ENCODE data around the gene UNC79.

The UNC79 gene

DNA sequence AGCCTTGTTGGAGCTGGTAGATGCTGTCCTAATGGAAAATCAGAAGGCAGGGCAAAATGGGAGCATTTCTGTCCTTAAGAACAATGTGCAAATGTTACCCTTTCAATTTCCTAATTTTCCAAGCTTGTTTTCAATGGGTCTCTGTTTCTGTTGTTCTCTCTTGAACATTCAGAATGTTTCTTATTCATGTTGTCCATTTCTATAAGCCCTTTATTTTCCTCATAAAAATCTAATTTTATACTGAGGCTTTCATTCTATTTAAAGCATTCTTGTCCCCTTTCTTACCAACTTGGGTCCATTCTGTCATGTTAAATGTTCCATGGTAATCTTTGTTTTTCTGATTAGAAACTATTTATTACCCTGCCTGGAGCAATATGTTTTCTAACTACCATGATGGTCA, 232.6 kb downstream of the UNC79 start:
- no peak for DNase-seq (ENCODE audit: low read depth)

DNA sequence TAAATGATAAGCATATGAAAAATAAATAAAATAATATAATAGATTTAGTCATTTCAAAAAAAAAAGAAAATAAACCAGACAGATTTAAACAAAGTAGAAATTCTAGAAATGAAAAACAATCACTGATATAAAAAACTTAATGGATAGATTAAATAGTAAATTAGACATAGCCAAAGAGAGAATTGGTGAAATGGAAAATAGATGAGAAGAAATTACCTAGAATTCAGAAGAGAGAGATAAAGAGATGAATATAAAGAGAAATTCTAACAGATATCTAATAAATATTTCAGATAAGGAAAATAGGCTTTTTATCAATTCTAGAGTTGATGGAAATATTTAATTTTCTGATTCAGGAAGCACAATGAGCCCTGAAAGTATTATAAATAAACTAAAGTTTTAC, 234.4 kb downstream of the UNC79 start:
- DNase-seq (ENCODE audit: low read depth), result no peak

DNA sequence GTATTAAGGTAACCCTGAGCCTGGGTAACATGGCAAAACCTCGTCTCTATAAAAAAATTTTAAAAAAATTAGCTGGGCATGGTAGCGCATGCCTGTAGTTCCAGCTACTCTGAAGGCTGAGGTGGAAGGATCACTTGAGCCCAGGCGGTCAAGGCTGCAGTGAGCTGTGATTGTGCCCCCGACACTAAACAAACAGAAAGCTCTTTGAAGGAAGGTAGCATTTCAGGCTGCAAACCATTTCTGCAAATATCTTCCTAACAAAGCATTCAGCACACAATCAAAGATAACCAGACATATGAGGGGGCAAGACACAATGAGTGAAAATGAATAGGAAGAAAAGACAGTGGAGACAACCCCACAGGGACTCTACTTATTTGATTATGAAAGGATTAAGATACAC, 238.9 kb downstream of the UNC79 start:
- DNase-seq (ENCODE audit: low read depth), result no peak

DNA sequence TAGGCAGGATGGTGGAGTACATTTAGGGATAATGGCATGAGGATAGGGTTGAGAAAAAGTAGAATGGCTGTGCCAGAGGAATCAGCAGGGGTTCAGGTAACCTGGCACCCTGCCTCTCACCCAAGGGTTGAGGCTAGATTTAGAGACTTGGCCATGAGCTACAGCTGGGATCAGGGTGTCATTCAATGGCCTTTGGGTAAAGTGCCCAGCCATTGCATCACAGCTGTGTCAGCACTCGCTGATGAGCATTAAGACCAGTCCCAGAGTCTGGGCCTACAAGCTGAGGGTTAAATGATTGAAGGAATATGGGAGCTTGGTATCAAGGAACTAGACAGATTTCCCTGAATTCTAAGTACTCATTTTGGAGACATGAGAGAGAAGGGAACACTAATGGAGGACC, 243.6 kb downstream of the UNC79 start:
- no peak for DNase-seq (ENCODE audit: low read depth)

DNA sequence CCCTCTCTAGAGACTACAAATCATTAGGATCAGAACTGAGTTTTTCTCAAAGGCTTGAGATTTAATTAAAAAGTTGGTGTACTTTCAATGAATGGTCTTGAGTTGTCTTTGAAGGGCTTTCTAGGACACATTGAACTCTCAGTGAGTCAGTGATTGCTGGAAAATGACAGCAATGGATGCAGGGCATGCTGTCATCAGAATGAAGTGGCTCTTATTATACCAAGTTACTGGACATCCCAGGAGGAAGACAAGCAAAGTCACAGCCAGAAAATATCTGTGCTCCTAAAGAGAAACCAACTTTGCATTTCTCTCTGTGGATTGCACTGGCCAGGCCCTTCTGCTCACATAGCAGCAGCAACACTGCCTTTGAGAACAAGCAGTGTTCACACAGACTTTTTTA, 244.9 kb downstream of the UNC79 start:
- DNase-seq (ENCODE audit: low read depth), result no peak

DNA sequence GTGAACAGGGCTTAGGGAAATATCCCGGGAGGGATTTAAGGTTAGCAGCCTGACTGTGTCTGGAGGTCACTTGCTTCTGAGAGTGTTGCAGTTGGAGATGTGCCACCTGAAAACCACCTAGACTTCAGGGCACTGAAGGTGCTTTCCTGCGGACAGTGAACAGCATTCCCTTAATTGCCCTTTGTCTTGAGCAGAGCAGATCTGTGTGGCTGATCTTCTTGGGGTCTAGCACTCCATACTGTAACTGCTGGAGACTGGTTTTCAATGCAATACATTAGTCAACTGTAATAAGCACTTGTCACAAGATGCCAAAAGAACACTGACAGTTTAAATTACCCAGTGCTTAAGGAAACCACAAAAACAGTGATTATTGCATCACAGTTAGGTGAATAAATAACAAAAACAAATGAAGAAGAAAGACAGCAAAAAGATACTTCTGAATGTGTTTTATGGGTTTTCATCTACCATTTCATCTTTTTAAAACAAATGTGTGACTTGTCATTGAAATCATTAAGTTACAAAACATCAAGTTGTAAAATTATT, 245.7 kb downstream of the UNC79 start:
- no peak for DNase-seq (ENCODE audit: low read depth)

DNA sequence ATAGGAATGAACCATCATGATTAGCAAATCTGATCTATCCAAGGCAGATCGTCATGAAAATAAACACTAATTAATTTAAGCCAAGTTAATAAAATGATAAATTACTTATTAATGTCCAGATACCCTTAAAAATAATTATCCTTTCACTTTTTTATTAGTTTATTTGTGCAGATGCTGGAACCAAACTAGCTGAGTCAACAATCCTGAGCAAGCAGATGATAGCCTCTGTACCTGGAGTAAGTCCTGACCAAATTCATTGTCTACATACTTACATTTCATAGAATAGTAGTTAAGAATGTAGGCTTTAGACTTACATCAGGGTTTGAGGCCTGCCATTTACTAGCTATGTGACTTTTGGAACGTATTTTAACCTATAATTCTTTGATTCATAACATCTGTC, 251.7 kb downstream of the UNC79 start:
- DNase-seq (ENCODE audit: low read depth), result no peak

DNA sequence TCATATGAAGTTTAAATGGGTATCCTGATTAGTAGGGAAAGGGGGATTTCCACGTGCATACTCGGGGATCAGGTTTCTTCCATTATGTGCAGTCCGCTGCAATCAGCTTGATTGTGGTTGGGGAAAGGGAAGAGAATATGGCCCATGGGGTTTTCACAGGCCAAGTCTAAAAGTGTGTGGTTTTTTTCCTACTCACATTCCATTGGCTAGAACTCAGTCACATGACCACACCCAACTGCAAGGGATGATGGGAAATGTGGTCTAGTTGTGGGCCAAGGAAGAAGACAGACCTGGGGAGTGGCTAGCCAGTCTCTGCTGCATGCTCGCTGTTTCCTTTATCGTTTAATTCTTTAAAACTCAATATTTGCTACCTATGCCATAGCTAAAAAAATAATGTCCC, 252.5 kb downstream of the UNC79 start:
- DNase-seq (ENCODE audit: low read depth), result no peak

DNA sequence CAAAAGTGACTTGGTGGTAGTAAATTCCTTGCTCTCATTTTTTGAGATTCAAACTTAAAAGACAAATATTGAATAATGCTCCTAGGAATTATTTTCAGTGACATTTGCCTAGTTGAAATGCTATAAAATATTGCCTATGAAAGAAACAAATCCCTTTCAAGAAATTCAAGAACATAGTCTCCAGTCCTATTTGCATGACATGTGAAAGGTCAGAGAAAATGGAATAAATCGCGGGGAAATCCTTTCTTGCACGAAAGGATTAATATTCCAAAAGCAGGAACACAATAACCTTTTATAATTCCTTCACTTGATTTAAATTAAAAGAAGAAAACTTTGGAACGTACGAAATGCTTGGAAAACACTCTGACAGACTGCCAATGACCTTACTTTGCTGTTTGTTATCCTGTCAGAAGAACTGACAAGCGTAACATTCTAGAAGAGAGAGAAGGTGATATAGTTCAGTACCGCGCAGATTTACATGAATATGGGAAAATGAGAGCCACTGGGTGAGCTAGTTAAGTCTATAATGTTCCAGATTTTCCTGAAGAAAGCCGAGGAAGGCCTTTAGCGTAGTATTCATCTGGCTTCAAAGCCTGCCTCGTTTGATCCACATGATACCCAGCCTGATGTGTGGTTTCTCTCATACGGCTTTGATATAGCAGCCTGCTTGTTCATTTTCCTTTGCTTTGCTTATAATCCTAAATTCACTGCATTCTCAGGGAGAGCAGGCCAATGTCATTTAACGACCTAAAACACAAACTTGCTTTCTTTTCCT, 254.6 kb downstream of the UNC79 start:
- DNase-seq (ENCODE audit: low read depth), result no peak

DNA sequence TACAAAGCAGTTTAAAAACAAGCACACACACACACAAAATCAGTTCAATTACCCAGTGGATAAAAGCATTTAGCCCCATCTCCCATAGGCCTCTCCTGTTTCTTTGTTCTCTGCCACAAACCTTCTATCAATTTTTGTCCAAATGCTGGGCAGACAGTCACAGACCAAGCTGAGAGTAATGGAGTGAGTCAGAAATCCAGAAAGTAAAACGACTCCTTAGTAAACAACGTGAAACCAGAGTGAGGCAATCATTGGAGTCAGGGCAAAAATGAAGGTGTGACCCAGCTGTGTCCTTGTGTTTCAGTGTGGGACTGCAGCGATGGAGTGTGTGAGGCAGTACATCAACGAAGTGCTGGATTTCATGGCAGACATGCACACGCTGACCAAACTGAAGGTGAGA, 255.5 kb downstream of the UNC79 start:
- no peak for DNase-seq (ENCODE audit: low read depth)

DNA sequence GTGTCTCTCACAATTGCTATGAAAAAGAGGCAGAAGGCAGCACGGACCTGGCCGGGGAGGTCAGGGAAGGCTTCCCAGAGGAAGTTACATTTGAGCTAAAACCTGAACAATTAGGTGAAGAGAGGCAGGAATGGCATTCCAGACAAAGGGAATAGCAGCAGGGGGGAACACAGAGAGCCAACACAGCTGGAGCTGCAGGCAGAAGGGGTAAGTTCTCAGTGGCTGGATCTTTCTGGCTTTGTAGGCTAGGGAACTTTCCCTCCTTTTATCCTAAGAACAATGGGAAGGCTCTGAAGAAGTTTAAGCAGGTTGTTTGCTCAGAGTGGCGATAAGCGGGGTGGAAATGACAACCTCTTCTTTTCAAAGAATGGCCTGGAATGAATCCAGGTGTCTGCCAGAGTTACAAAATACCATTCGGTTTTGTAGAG, 257.5 kb downstream of the UNC79 start:
- no peak for DNase-seq (ENCODE audit: low read depth)

DNA sequence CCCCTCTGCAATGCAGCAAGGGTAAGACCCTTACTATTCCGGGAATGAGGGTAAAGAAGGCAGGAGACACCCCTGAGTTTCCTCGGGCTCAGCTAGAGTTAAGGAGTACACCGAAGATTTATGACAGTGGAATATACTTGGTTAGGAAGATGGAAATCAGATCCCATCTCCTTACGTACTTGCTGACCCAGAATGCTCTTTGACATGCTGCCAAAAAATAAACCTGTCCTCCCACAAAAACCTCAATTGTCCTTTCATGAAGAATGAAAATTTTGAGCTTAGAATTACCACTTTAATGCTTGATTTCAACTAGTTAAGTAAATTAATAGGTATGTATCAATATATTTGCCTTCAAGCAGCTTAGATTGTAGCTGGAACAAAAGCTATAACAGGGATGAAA, 258.1 kb downstream of the UNC79 start:
- DNase-seq (ENCODE audit: low read depth), result no peak

DNA sequence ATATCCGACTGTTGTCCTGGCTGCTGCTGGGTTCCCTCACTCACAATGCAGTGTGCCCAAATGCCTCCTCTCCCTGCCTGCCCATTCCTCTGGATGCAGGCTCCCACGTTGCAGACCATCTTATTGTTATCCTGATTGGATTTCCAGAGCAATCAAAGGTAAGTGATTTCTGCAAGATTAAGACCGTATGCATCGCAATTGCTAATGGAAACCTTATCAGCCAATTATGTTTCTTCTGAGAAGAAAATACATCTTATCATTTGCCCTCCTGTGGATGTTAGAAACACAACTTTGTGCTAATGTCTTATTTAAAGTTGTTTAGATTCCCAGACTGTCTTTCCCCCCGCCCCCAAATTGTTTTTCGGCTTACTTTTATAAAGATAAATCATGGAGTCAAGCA, 259.4 kb downstream of the UNC79 start:
- no peak for DNase-seq (ENCODE audit: low read depth)

DNA sequence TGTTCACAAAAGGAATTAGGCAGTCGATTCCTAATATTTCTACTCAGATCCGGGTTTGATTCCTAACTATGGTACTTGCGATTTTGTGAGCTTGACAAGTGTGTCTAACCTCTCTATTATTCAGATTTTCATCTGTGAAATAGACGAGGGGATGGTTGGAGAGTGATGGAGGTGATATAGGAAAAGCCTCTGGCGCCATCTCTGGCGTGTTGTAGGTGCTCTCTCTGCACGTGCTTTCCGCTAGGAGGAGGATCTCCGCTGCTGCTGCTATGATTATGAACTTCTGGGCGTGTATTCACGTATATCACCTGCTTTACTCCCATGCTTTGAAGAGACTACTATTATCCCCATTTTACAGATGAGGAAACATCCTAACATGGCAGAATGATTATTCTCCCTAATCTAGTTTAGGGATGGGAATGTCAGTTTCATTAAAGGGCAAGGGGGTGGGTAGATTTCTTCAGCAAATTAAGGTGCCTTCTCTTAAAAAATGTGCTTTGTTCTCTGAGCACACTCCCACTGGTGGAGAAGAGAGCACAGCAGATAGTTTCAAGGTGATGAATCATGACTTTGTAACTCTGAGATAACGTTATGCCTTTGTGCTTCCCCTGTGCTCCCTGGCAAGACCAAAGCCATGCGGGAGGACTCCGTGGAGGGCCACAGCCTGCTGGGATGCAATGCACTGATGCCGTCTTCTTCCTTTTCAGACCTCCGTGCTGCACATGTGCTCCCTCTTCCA, 260.5 kb downstream of the UNC79 start:
- no peak for DNase-seq (ENCODE audit: low read depth)

DNA sequence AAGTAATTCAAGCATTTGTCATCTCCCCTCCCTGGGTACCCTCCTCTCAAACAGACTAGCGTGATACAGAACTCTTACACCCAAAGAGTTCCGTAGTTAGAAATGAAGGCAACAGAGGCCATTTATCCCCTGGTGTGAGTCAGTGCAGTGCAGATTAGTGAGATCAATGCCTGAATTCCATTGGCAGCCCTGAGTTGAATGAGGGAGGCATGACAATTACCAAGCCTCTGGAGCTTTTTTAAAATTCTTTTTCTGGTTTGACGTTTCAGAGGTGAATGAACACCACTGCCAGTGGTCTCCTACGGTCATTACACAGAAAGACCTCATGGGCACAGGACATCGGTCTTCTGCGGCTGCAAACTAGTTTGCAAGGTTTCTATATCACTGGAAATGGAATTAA, 263.2 kb downstream of the UNC79 start:
- DNase-seq (ENCODE audit: low read depth), result no peak

DNA sequence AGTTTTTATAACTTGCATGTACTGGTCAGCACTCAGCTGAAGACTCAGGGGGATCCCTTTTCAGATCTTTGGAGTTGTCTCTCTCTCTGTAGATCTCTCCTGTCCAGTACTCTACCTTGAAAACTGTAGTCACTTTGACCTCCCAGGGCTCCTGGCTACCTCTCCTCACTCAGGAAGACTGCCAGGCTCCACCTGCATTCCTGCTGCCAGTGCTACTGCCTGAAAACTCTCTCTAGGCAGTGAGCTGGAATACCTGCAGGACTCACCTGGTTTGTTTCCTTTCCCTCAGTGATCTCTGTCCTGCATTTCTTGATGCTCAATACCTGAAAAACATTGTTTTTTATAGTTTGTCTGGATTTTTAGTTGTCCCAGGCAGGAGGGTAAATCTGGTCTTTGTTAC, 270.2 kb downstream of the UNC79 start:
- no peak for DNase-seq (ENCODE audit: low read depth)

DNA sequence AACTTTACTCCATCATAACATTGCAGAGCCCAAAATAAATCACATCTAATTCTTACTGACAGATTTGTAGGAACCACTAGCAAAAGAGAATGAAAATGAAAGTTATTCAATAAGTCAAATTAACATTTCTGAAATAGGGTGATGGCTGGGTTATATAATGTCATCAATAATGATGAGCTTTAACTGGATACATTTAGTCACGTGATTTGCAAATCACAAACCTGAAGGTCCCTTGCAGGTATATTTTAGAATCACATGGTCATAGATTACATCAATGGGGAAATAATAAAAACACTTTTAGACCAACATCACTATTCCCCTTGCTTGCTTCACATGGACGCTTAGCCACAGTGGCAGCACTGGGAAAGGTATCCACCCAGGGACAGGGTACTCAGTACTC, 270.8 kb downstream of the UNC79 start:
- no peak for DNase-seq (ENCODE audit: low read depth)

DNA sequence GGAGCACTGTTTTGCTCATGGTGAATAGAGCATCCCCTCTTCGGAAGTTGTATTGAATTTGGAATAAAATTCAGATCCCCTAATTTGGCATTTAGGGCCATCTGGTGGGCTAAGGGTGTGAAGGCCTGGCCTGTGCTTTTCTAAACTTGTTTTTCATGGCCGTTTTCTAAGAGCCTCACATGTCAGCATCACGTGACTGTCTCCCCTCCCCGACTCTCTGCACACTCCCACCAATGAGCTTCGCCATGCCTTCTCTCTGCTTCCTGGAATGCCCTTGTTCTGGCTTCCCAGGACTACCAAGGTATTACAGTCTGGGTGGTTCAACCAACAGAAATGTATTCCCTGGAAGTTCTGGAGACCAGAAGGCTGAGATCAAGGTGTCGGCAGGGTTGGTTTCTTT, 272.2 kb downstream of the UNC79 start:
- DNase-seq (ENCODE audit: low read depth), result no peak

DNA sequence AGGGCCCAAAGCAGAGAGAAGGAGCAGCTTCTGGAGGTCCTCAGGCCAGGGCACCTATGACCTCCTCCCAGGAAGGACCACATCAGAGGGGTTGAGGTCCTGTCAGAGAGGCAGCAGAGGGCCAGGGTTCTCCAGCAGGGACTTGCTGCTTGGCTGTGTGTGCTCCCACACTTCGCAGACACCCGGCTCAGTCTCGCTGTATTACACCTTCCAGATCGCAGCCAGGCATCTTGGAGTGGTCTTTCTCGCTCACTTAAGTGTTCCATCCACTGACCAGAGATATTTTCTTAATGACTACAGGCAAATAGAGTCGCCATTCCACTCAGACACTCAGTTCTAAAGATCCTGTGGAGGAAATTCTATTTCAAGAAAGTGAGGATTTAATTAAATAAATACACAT, 273.2 kb downstream of the UNC79 start:
- no peak for DNase-seq (ENCODE audit: low read depth)

DNA sequence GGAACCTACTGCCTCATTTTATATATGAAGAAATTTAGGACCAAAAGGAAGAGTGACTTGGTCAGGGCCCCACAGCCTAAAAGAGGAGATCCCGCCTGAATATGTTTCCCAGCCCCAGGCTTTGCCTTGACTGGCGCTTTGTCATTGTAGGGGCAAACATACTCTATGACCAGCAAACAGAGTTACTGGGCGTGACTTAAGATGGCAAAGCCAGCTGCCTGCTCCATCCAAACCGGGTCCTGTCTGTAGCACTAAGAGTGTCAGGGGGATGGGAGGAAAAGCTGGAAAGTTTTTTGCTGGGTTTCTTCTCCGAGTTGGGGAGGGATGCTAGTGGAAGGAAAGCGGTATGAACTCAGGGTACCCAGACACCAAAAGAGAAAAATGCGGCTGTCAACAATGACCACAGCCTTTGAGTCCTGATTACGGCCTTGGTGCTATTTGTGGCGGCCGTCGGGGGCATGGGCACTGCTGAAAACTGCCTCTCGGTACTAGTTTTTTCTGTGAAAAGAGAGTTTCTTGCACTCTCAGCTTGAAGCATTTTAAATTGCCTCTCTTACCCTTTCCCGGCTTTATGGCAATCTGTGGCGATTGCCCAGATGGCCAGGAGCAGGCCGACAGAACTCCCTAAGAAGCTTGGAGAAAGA, 274.9 kb downstream of the UNC79 start:
- no peak for DNase-seq (ENCODE audit: low read depth)

DNA sequence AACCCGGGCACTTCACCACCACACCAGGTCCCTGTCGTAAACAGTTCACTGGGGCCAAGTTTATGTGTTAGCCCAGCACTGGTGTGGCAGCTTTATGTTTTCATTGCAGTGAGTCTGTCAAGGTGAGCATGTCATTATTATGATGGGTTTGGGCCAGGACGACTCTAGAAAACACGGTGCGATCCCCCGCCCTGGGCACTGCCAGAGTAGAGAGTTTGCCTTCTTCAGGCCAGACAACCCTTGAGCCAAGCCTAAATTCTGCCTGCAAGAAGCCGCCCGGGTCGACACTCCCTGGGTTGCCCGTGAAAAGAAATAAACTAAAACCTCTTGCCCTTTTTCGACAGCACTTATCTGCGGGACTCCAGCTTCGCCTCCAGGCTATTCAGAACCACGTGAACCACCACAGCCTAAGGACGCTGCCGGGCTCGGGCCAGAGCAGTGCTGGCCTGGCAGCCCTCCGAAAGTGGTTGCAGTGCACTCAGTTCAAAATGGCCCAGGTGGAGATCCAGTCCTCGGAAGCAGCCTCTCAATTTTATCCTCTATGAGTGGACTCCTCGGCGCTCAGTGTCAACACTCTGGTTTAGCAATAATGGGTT, 275.7 kb downstream of the UNC79 start:
- no peak for DNase-seq (ENCODE audit: low read depth)

DNA sequence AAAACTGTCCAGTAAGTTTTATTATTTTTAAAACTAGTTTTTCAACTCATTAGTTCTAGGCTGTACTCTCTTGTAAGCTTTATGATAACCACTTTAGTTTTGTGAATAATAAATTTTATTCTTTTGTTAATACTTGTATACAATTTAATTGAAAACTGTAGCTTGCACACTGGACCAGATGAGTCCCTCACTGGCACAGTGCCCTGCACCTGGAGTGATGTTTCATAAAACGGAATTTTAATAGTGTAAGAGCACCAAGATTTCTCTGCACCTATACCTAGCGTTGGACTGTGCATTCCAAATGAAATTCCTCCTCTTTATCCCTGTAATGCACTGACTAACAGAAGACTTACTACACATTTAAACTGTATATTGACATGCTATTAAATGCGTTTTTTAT, 276.7 kb downstream of the UNC79 start:
- no peak for DNase-seq (ENCODE audit: low read depth)

DNA sequence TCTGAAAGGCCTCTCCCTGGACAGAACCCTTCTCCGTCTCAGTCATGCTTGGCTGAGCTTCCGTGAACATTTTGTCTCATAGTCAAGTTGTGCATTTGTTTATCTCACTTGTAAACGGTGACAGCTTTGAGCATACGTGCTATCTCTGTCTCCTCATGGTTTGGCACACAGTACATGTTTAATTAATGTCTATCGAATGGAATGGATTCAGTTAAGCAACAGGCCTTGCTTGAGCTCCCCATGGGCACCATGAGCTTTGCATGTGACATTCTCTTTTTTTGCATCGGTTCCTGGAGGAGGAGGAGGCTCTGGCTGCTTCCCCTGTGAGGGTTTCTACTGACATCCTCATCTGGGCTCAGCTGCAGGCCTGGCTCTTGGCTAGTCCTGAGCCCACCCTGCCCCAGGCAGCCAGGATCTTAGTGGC, 277.6 kb downstream of the UNC79 start:
- DNase-seq (ENCODE audit: low read depth), result no peak
